ENCODE measurements around the gene SCO1.

GRCh38 chr17:10718547-10718946 lies 21.2 kb upstream of the SCO1 start:
- TF ChIP-seq, protein P1, sequence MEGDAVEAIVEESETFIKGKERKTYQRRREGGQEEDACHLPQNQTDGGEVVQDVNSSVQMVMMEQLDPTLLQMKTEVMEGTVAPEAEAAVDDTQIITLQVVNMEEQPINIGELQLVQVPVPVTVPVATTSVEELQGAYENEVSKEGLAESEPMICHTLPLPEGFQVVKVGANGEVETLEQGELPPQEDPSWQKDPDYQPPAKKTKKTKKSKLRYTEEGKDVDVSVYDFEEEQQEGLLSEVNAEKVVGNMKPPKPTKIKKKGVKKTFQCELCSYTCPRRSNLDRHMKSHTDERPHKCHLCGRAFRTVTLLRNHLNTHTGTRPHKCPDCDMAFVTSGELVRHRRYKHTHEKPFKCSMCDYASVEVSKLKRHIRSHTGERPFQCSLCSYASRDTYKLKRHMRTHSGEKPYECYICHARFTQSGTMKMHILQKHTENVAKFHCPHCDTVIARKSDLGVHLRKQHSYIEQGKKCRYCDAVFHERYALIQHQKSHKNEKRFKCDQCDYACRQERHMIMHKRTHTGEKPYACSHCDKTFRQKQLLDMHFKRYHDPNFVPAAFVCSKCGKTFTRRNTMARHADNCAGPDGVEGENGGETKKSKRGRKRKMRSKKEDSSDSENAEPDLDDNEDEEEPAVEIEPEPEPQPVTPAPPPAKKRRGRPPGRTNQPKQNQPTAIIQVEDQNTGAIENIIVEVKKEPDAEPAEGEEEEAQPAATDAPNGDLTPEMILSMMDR (conservative IDR thresholded peaks at IDR 0.05 in 1 of 2, IDR thresholded peaks at IDR 0.05 in 1 of 2; ENCODE audit: extremely low read depth in 1 of 2, insufficient read depth in 1 of 2, low read depth in 1 of 2, low read length in 2 of 2), result no peak
- TF ChIP-seq EZH2 (IDR thresholded peaks at IDR 0.05; ENCODE audit: borderline replicate concordance, low read length), result no peak
